PC-3 (cell line): ENCODE data around the gene SMC6.

Source experiments
- EZH2 ChIP-seq: fragments of 300-600 bp; sonication (generic); IDR thresholded peaks from one replicate; pipeline ENCODE4 v1.6.1; 2017; ENCODE audit warnings: antibody characterized with exemption, mild to moderate bottlenecking, low read length; ENCODE audit not compliant: unreplicated experiment
- EZH2phosphoT487 ChIP-seq: fragments of 300-600 bp; sonication (generic); IDR thresholded peaks from 2 replicates; pipeline ENCODE4 v1.6.1; 2018; ENCODE audit warnings: mild to moderate bottlenecking, antibody characterized with exemption, low read length, borderline replicate concordance
- TF ChIP-seq, protein P1 (sequence below): fragments of 300-600 bp; sonication (generic); conservative IDR thresholded peaks from 2 replicates; pipeline ENCODE4 v1.5.1; 2017; ENCODE audit warnings: antibody characterized with exemption, low read depth, mild to moderate bottlenecking, low read length

DNA sequence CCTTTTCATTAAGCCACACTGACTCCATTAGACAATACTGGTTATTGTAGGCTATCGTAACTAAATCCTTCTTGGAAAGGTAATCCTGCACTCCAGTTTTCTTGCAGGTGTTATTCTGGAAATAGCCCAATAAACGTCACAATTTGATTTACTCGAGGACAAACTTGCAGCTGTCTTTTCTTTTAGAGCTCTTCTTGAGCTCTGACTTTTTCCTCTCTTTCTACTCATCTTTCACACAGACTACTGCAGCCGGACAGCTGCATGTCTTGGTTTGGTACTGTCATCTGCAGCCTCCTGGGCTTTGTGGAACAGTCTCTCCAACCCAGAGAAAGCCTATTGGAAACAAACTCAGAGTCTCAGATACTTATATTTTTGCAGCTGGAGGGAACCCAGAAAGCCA is 39.7 kb upstream of the SMC6 start:
- TF ChIP-seq, protein P1, sequence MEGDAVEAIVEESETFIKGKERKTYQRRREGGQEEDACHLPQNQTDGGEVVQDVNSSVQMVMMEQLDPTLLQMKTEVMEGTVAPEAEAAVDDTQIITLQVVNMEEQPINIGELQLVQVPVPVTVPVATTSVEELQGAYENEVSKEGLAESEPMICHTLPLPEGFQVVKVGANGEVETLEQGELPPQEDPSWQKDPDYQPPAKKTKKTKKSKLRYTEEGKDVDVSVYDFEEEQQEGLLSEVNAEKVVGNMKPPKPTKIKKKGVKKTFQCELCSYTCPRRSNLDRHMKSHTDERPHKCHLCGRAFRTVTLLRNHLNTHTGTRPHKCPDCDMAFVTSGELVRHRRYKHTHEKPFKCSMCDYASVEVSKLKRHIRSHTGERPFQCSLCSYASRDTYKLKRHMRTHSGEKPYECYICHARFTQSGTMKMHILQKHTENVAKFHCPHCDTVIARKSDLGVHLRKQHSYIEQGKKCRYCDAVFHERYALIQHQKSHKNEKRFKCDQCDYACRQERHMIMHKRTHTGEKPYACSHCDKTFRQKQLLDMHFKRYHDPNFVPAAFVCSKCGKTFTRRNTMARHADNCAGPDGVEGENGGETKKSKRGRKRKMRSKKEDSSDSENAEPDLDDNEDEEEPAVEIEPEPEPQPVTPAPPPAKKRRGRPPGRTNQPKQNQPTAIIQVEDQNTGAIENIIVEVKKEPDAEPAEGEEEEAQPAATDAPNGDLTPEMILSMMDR = no peak
- TF ChIP-seq EZH2phosphoT487 (no peak), EZH2 (no peak)
